ENCODE data around the gene DBP.

GRCh38 chr19:48686088-48686487 is 48.9 kb upstream of the DBP start:
- no peak for TF ChIP-seq JUND (IDR thresholded peaks at IDR 0.05; ENCODE audit: low read depth, low read length)
- no peak for TF ChIP-seq YY1 (IDR thresholded peaks at IDR 0.05; ENCODE audit: low read depth, low read length)
- no peak for TF ChIP-seq POLR2AphosphoS5 (IDR thresholded peaks at IDR 0.05; ENCODE audit: low read length)
- no peak for TF ChIP-seq JUNB (IDR thresholded peaks at IDR 0.05)
